Suppressor macrophage (primary cell): Measurements from ENCODE around the gene ICAM4.
"Not testable (repeated sequence)": the region's sequence is repeated elsewhere in the genome, so short reads cannot be mapped to it uniquely, and the experiment has no call there.

Experiments used
- DNase-seq, 4 experiments: peaks; one replicate each; pipeline ENCODE4 v3.0.0-alpha.2; 2020 to 2022

The ICAM4 gene

DNA sequence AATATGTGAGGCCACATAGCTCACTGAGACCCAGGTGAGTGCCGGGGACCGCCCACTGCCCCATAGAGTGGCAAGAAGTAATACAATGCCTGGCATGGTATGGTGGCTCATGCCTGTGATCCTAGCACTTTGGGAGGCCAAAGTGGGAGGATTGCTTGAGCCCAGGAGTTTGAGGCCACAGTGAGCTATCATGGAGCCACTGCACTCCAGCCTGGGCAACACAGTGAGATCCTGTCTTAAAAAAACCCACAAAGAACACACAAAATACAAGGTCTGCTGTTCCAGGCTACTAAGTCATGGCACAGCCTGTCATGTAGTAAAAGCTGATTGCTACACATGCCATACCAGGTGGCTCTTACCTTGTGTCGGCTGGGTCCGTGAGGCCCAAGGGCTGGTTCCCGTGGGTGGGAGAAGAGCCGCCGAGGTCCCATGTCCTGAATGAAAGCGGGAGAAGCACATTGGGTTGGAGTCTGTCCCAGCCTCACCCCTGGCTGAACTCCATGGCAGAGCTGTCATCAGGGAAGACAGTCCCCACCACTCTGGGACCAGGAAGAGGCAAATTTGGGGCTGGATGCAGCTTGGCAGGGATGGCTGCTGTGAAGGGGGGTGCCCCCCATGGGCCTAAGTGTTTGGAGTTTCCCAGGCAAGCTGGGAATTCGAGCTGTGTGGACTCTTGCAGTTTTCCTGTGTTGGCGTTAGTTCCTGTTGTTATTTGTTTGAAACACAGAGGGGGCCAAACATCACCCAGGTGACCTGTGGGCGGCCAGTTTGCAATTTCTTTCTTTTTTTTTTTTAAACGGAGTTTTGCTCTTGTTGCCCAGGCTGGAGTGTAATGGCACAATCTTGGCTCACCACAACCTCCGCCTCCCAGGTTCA, 32.3 kb downstream of the ICAM4 start:
- DNase-seq = no peak

DNA sequence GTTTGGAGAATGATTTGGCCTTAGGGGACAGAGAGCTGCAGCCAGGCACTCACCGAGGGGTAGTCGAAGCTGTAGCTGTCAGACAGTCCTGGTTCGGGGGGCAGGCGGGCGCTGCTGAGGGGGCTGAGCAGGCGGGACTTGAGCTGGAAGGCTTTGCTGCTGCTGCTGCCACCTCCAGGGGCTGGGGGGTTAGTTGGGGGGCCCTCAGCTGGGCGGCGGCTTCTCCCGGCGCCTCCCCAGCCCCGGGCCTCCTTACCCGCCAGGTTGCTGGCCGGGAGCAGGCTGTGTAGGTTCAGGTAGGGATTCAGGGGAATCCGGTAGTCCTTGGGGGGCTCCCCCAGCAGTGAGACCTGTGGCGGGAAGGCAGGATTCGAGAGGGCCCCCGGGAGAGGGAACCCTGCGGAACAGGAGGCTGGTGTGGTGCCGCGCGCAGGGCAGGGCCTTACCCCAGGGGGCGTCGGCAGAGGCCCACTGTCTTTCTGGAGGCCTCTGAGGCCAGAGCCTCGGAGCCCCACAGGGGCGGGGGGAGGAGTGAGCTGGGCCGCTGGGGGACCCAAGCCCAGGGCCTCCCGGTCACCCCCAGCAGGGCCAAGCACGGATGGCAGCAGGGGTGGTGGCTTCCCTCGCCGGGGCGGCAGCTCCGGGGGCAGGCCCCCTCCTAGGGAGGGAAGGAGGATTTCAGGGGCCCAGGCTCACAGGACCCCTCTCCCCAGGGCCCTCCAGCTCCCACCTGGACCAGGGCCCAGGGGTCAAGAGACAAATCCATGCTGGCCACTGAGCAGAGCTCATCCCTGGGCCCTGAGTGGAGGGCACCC, 34.1 kb downstream of the ICAM4 start:
- no peak for DNase-seq

DNA sequence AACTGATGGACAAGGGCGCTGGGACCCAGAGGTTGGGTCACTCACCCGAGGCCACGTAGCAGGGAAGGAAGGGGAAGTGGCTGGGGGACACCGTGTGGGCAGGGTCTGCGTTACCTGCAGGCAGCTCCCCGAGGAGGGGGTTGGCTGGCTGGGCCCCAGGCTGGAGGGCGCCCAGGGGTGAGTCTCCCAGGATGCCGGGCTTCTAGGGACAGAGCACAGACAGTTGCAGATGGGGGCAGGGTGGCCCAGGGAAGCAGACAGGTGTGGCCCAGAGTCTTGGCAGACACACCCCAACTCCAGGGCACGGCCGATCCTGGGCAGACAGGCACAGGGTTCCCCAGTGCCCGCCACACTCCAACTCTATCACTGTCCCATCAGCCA, 34.7 kb downstream of the ICAM4 start:
- no peak for DNase-seq

DNA sequence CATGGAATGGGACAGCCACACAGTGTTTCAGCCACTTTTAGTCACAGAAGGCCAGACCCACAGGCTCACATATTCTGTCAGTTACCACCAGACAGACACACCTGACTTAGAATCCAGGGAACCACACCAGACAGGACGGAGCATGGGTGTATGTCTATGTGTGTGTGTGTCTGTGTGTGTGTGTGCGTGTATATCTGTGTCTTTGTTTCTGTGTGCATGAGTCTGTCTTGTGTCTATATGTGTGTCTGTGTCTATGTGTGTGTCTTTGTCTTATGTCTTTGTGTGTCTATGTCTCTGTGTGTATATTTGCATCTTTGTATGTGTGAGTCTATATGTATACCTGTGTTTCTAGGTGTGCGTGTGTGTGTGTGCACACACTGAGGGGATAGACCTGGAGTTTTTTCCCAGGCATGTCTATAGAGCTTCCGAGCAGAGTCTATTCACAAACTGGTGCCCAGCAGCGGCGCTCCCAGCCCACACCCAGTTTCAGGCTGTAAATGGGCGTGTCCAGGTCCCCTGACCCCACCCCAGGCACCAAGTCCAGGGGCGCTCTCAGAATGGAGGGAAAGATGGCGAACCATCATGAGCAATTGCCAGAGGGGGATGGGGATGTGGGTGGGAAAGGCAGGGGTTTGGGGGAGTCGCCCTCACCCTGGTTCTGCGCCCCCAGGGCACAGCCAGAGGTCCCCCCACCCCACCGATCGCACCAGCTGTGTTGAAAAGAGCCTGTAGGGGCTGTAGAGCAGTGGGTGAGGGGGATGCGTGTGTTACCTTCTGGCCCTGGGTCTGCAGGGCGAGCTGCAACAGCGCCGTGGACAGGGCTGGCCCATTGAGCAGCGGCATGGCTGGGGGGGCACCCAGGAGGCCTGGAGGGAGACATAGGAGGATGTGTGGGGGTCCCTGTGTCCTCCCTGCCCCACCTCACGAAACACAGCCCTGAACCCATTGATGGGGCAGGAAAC, 35.4 kb downstream of the ICAM4 start:
- no peak for DNase-seq

DNA sequence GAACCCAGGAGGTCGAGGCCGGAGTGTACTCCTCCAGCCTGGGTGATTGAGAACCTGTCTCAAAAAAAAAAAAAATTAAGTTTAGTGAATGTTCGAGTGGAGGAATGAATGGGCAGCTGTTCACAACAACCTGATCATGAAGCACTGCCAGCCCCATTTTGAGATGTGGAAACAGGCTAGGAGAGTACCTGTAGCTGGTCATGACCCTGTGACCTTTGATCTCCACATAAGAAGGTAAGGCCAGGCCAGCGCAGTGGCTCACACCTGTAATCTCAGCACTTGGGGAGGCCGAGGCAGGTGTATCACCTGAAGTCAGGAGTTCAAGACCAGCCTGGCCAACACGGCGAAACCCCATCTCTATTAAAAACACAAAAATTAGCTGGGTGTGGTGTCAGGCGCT, 39.0 kb downstream of the ICAM4 start:
- DNase-seq = no peak

DNA sequence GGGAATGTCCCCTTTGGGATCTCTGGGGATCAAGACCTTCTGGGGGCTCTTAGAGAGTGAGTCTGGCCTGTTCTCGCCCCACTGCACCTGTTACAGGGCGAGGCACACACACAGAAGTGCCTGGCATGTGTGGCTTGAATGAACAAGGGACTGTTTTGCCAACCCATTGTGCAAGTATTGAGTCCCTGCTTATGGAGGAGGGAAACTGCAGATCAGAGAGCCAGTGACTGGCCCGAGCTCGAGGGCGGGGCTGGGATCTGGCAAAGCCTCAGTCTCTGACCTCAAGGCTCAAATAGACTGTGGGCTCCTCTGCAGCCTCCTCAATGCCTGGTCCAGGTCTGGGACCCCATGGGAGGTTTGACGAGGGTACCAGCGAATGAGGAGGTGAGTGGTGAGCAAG, 41.0 kb downstream of the ICAM4 start:
- no peak for DNase-seq

DNA sequence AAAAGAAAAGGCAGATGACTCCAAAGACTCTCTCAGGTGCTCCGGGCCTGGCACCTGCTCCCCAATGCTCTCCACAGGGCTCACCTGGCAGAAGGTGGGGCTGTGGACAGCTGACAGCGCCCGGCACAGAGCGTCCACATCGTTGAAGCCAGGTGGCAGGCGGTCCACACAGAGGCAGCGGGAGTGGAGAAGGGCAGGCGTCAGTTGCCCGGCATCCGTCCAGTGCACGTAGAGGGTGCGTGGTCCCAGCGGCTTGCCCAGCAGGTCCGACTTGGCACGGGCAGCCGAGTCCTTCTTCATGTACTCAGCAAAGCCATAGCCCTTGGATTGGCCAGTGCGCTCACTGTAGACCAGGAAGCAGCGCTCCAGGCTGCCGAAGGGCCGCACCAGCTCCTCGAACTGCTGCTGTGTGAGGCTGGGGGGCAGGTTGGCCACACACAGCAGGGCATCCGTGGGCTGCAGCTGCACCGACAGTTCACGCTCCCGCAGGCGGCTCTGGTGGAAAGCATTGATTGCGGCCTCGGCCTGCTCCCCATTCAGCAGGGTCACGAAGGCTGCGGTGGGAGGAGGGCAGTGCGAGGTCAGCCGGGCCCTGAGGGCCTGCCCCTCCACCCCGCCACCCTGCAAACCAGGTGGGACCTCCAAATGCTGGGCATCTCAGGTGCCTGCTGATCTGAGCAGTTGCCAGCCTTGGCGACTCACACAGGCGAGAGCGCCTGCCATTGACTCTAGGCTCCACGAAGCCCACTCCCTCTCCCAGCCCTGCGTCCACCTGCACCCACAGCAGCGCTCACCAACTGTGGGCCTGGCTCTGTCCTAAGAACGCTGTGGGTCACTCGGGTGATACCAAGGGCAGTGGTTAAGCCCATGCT, 42.0 kb downstream of the ICAM4 start:
- no peak for DNase-seq

DNA sequence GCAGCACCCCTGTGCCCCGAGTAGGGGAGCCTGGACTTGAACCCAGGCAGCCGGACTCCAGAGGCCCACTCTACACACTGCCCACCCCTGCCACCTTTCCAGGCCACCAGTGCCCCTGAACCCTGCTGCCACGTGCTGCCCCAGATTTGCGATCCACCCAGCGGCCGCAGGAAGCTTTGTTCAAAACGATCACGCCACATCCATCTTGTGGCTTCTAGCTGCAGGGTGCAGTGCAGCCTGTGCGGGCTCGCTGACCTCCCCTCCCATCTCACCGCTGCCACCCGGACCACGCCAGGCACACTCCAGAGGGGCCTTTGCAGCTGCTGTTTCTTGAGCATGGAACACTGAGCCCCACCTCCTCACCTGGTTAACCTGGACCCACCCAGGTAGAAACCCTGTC, 42.8 kb downstream of the ICAM4 start:
- DNase-seq = no peak

DNA sequence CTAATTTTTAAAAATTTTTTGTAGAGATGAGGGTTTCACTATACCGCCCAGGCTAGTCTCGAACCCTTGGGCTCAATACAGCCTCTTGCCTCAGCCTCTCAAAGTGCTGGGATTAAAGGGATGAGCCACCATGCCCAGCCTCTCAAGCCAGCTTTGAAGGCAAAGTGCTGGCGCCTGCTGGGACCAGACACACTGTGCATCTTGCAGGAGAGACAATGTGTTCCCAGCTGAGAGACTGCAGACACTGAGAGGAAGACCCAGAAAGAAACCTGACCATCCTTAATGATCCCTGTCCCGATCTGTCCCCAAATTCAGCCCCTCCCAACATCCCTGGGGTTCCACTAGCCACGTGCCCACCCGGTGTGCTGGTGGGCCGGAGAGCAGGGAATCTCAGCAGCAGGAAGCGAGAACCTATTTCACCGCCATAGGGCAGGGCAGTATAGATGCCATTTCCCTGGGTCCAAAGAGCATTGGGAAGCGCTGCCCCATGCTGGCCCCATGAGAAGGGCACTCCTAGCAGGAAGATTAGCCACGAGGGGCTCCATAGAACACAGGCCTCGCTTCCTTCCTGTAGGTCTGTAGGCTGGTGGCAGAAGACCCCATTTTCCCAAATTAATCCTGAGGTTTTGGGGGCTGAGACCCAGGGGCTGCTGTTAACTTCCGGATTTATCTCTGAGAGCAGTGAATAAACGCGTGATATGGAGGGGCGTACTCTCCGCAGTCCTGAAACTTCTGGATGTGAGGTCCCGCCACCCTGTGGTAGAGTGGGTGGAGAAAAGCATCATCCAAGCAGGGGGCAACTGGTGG, 45.6 kb downstream of the ICAM4 start:
- peak in 1 of 4 experiments; percentile 21 for DNase-seq

DNA sequence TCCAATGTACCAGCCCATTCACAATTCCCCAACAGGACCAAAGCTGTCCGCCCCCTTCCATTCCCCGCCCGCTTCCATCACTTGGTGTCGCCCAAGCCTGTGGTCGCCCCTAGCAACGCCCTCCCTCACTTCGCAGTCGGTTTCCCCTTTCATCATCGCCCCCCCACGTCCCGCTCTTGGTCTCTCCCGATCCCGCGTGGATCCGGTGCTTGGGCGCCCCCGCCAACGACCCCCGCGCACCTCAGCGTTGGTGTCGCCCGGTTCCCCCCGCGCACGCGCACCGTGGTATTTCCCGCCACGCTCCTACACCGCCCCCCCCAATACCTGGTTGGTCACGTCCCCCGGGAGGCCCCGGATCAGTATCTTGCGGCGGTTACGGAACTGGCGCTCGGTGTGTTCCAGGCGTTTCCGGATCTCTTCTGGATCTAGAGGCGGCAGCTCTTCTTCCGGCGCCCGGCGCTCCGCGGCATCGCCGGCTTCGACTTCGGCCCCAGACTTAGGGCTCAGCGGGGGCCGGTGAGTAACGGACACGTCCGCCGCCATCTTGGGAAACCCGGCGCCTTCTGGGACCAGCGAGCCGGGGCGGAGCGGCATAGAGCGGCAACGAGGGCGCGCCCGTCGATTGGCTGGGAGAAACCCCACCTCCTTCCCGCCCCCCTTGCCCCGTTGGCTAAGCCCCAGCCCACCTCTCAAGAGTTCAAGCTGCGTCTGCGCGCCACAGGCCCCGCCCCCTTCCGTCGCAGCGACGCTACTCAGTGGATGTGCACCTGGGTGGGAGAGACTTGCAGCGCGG, 46.4 kb downstream of the ICAM4 start, which contains the start of gene RAVER1:
TSS of gene RAVER1 (minus strand) at position 565 of the 793 bp plus-strand sequence. CDS start at position 543, 22 bp downstream.
- peak; percentile 98 to 99 (median 98) for DNase-seq

DNA sequence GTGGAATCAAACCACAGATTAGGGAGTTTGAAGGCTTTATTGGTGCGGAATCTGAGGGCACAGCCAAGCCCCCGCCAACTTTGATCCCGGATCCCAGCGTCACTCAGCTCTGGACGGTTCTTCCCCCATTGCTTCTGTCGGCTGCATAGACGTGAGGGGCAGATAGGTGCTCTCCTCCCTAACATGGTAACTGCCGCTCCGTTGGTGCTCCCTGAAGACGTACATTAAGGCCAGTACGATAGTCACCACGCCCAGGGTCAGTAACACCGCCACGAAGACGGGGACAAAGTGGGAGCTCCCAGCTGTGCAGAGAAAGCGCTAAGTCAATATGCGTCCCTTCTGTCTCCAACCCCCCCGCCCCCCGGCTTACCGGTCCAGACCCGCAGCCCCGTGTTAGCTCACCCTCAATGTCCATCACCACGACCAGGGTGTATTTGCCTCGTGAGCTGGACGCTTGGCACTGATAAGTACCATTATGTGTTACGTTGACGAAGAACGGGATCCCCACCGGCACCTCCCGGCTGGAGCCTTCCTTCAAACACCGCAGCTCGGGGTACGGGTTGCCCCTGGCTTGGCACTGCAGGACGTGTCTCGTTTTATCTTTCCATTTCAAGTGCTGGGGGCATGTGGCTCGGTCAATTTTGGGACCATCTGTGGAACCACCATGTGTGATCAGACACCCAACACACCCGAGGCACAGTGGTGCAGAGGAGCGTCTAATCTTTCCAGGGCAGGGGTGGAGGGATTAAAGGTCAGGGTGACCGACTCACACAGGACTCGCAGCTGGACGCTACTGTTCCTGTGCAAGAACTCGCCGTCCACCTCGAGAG, 47.2 kb downstream of the ICAM4 start:
- DNase-seq = no peak

DNA sequence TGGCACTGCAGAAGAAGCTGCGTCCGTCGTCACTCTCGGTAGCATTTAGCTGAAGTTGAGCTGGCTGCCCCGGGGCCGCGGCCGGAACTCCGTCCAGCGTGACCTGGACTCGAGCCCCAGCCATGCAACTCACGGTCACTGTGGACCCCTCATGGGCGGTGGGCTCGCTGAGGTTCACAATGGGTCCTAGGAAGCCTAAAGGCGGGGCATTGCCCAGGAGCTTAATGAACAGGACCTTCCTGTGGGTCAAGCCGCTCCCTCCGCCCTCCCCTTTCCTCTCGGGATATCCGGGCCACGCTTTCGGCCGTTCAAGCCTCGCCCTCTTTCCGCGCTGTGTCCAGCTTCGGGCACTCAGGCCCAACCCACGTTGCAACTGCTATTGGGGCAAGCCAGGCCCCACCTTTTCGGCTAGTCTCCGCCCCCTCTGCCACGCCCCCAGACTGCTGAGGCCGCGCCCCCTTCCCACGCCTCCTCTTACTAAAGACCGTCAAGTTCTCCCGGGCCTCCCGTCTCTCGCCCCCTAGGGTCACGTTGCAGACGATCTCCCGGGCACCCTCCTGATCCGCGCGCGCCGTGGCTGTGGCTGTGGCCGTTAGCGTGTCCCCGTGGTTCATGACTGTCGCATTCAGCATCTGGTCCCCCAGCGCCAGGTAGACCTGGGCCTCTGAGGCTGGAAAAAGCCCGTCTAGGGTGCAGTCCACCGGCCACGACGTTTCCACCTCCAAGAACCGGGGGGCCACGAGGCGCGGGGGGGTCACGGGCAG, 48.0 kb downstream of the ICAM4 start:
- peak; percentile 51 to 74 (median 55) for DNase-seq

DNA sequence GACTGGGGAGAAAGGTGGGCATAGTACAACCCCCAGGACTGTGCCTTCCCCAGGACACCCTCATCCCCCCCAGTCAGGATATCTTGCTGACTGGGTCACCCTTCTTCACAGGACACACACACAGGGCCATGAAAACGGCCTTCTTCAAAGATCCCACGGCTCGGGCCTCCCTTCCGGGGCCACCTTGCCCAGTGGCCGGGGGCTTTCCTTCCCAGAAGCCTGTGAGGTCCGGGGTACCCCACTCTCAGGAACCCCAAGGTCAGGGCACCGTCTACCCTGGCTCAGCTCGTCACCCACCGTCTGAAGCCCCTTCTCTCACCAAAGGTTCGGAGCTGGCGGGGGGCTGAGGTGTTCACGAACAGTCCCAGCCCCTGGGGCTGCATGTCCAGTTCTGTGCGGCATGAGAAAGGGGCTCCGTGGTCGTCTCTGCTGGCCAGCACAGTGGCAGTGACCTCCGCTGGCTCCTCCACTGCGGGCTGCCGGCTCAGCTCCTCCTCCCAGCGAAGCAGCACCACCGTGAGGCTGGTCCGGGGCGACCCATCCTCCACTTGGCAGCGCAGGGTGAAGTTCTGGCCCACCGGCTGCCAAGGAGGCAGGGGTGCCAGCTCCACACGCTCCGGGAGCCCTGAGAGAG, 48.7 kb downstream of the ICAM4 start:
- no peak for DNase-seq

DNA sequence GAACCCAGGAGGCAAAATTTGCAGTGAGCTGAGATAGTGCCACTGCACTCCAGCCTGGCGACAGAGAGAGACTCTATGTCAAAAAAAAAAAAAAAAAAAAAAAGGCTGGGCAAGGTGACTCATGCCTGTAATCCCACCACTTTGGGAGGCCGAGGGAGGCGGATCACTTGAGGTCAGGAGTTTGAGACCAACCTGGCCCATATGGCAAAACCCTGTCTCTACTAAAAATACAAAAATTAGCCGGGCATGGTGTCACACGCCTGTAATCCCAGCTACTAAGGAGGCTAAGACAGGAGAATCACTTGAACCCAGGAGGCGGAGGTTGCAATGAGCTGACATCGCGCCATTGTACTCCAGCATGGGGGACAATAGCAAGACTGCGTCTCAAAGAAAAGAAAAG, 50.0 kb downstream of the ICAM4 start:
- not testable (repeated sequence) for DNase-seq
